Measurements from ENCODE around the gene ATP6V1E1.

- TF ChIP-seq CTCF (IDR thresholded peaks at IDR 0.05) (no peak), POLR2A (IDR thresholded peaks at IDR 0.05) (no peak)
Observed at GRCh38 chr22:17665854-17666253, 37.3 kb upstream of the ATP6V1E1 start.

Data from thyroid gland (tissue), 4 donors.